ENCODE data around the gene SHISA5. TPM values are rescaled to one million over a fixed set of nuclear protein-coding genes. Genes with fewer than 3 reads are reported as not detected.

Gene SHISA5
- total and polyA plus RNA-seq, 2 donors (not counting 1 experiment from before 2014, with no cell fraction given), result 147 to 183 TPM

DNA sequence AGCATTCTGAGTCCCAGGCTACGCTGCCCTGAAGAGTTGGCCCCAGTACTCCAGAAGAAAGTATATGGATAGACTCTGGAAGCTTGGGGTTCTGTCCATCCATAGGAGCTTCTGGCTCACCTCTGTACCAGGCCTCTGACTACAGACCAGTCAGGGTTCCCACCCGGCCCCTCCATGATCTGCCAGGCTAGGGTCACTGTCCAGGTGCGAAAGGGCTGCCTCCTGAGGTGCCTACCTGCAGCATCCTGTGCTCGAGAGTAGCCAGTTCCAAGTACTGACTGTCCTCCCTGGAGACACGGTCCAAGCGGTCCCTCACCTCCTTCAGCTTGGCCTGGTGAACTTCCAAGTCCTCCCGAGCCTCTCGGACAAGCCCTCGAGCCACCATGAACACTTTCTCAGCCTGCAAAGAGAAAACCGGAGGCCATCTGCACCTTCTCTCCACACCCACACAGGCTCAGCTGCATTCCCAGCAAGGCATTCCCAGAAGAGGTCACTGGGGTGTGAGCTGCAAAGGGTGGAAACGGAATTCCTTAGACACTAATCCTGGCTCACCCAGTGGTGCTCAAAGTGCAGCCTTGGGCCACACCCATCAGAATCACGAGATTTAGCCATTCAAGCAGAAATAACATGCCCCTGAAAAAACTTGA lies 70.4 kb downstream of the SHISA5 start:
- Mint-ChIP-seq H3K27ac (no peak overlapping the region), H3K4me3 (no peak overlapping the region), H3K4me1 (peaks cover 14% of the 10 kb centered on the region), H3K27me3 (no peaks in the 10 kb centered on the region), H3K9me3 (ENCODE audit: insufficient read depth) (no peaks in the 10 kb centered on the region)
- ChIA-PET POLR2A (no interaction called here), CTCF (interaction anchor here (0.5 to 13.4 kb wide), 11 partner anchors 11 to 185 kb away, joined by 3 to 330 read pairs (median 3); partner anchors contain the start of genes ATRIP and PFKFB4)
- no peak overlapping the region for H3K9ac ChIP-seq (ENCODE audit: low read length)
- H3K4me1 ChIP-seq (ENCODE audit: control insufficient read depth in 2 of 2, insufficient read depth in 2 of 2, low read length in 2 of 2), result peaks cover 12 to 13% of the 10 kb centered on the region in 2 donors
- intact Hi-C loops (cut with micrococcal nuclease), result no loop called here
- peaks cover 0 to 3% (median 0%) of the 10 kb centered on the region in 3 donors for H3K9me3 ChIP-seq (ENCODE audit: control extremely low read depth in 1 of 3, control insufficient read depth in 2 of 3, insufficient read depth in 1 of 3, low read length in 2 of 3)
- TF ChIP-seq EZH2 (IDR thresholded peaks at IDR 0.05; ENCODE audit: borderline replicate concordance, insufficient read depth, low read depth, low read length, poor library complexity, severe bottlenecking), result no peak
- no peak overlapping the region for H3K4me2 ChIP-seq (replicated peaks; ENCODE audit: low read depth, low read length, poor library complexity, severe bottlenecking)
- H3K36me3 ChIP-seq (replicated peaks in 1 of 2; ENCODE audit: control extremely low read depth in 1 of 2, control insufficient read depth in 1 of 2, extremely low read depth in 1 of 2, insufficient read depth in 2 of 2, low read length in 1 of 2), result peaks cover 0 to 16% of the 10 kb centered on the region in 2 experiments
- no peak overlapping the region for H2AFZ ChIP-seq (ENCODE audit: insufficient read depth, low read depth, low read length, poor library complexity, severe bottlenecking)
- H3K79me2 ChIP-seq (ENCODE audit: control insufficient read depth, insufficient read depth, low read length), result peaks cover 15% of the 10 kb centered on the region
- peaks cover 0 to 4% (median under 1%) of the 10 kb centered on the region in 4 experiments for H3K27me3 ChIP-seq (replicated peaks in 1 of 4; ENCODE audit: control extremely low read depth in 1 of 4, control insufficient read depth in 3 of 4, insufficient read depth in 4 of 4, low read length in 3 of 4)
- DNase-seq (no peak), ATAC-seq (ENCODE audit: low read depth) (no peak)
- WGBS (ENCODE audit: insufficient coverage), result 97% methylated on average over 9 of the region's 12 CpGs
- no peaks in the 10 kb centered on the region for H4K20me1 ChIP-seq (ENCODE audit: control insufficient read depth, insufficient read depth, low read length, poor library complexity, severe bottlenecking)
- no peak overlapping the region for H3K27ac ChIP-seq (ENCODE audit: low read length in 2 of 2)
- no peak overlapping the region for H3K4me3 ChIP-seq (ENCODE audit: control extremely low read depth in 1 of 5, extremely low read depth in 1 of 5, insufficient read depth in 1 of 5, low read depth in 2 of 5, low read length in 4 of 5)

GRCh38 chr3:48432411-48433371 lies 71.3 kb downstream of the SHISA5 start:
- H3K4me1 ChIP-seq (ENCODE audit: control insufficient read depth in 2 of 2, insufficient read depth in 2 of 2, low read length in 2 of 2), result peaks cover 12 to 13% of the 10 kb centered on the region in 2 donors
- no peak overlapping the region for H3K4me3 ChIP-seq (ENCODE audit: control extremely low read depth in 1 of 5, extremely low read depth in 1 of 5, insufficient read depth in 1 of 5, low read depth in 2 of 5, low read length in 4 of 5)
- H3K4me3 Mint-ChIP-seq, result no peak overlapping the region
- H3K9me3 ChIP-seq (ENCODE audit: control extremely low read depth in 1 of 3, control insufficient read depth in 2 of 3, insufficient read depth in 1 of 3, low read length in 2 of 3), result peaks cover 0 to 3% (median 0%) of the 10 kb centered on the region in 3 donors
- DNase-seq (no peak), ATAC-seq (ENCODE audit: low read depth) (no peak)
- intact Hi-C loops (cut with micrococcal nuclease), result no loop called here
- POLR2A ChIA-PET, result interaction anchor here (0.5 kb wide), 2 partner anchors 17 to 1908 kb away, joined by 3 read pairs; no protein-coding TSS in a partner anchor
- no peak overlapping the region for H3K27ac Mint-ChIP-seq
- H3K4me2 ChIP-seq (replicated peaks; ENCODE audit: low read depth, low read length, poor library complexity, severe bottlenecking), result no peak overlapping the region
- CTCF ChIA-PET, result interaction anchor here (0.5 to 13.4 kb wide), 9 partner anchors 10 to 161 kb away, joined by 3 to 330 read pairs (median 3); partner anchors contain the start of gene ATRIP
- no peak overlapping the region for H2AFZ ChIP-seq (ENCODE audit: insufficient read depth, low read depth, low read length, poor library complexity, severe bottlenecking)
- TF ChIP-seq EZH2 (IDR thresholded peaks at IDR 0.05; ENCODE audit: borderline replicate concordance, insufficient read depth, low read depth, low read length, poor library complexity, severe bottlenecking), result no peak
- TF ChIP-seq CTCF (IDR thresholded peaks at IDR 0.05), result no peak
- no peak overlapping the region for H3K9ac ChIP-seq (ENCODE audit: low read length)
- H3K27me3 Mint-ChIP-seq, result peaks cover 9% of the 10 kb centered on the region
- no peak overlapping the region for H3K27ac ChIP-seq (ENCODE audit: low read length in 2 of 2)
- H3K4me1 Mint-ChIP-seq, result peaks cover 12% of the 10 kb centered on the region
- no peaks in the 10 kb centered on the region for H4K20me1 ChIP-seq (ENCODE audit: control insufficient read depth, insufficient read depth, low read length, poor library complexity, severe bottlenecking)
- H3K9me3 Mint-ChIP-seq (ENCODE audit: insufficient read depth), result no peaks in the 10 kb centered on the region
- peaks cover 0 to 16% of the 10 kb centered on the region in 2 experiments for H3K36me3 ChIP-seq (replicated peaks in 1 of 2; ENCODE audit: control extremely low read depth in 1 of 2, control insufficient read depth in 1 of 2, extremely low read depth in 1 of 2, insufficient read depth in 2 of 2, low read length in 1 of 2)
- peaks cover 0 to 9% (median 3%) of the 10 kb centered on the region in 4 experiments for H3K27me3 ChIP-seq (replicated peaks in 1 of 4; ENCODE audit: control extremely low read depth in 1 of 4, control insufficient read depth in 3 of 4, insufficient read depth in 4 of 4, low read length in 3 of 4)
- H3K79me2 ChIP-seq (ENCODE audit: control insufficient read depth, insufficient read depth, low read length), result peaks cover 12% of the 10 kb centered on the region
- WGBS (ENCODE audit: insufficient coverage), result 95% methylated on average over 14 of the region's 16 CpGs

Data from B cell (primary cell).